Stomach smooth muscle (tissue), 2 donors: ENCODE data around the gene CORO2A.
"Not testable (repeated sequence)": the region's sequence is repeated elsewhere in the genome, so short reads cannot be mapped to it uniquely, and the experiment has no call there.

Experiments
- H3K27ac ChIP-seq: one replicate; pipeline ENCODE4 v1.7.0; 2013; ENCODE audit warnings: mild to moderate bottlenecking, low read length, inconsistent platforms
- H3K27me3 ChIP-seq, 2 donors: one replicate each; pipeline ENCODE4 v1.7.0; 2013; ENCODE audit warnings: low read length in 2 of 2; ENCODE audit not compliant: insufficient read depth in 2 of 2, control insufficient read depth in 1 of 2
- H3K36me3 ChIP-seq, 2 donors: one replicate each; pipeline ENCODE4 v1.7.0; 2013; ENCODE audit warnings: low read length in 2 of 2; ENCODE audit not compliant: control insufficient read depth in 2 of 2, insufficient read depth in 2 of 2
- H3K4me1 ChIP-seq: one replicate; pipeline ENCODE4 v1.7.0; 2013; ENCODE audit warnings: low read length; ENCODE audit not compliant: control insufficient read depth, insufficient read depth
- H3K4me3 ChIP-seq, 2 donors: one replicate each; pipeline ENCODE4 v1.7.0; 2013; ENCODE audit warnings: low read length in 2 of 2
- H3K9ac ChIP-seq, 2 donors: one replicate each; pipeline ENCODE4 v1.7.0; 2013; ENCODE audit warnings: low read length in 2 of 2, mild to moderate bottlenecking in 1 of 2
- H3K9me3 ChIP-seq, 2 donors: one replicate each; pipeline ENCODE4 v1.7.0; 2013; ENCODE audit warnings: low read length in 2 of 2; ENCODE audit not compliant: control insufficient read depth in 2 of 2
- donor health status: healthy.
- donor health status: Pancreatic carcinoma.

The CORO2A gene

GRCh38 chr9:98096091-98096490, 96.3 kb downstream of the CORO2A start:
- Histone ChIP-seq H3K9me3 (no peaks in the 10 kb centered on the region), H3K4me3 (no peak overlapping the region), H3K4me1 (peaks cover 2% of the 10 kb centered on the region), H3K27me3 (peaks cover 0 to 3% of the 10 kb centered on the region in 2 donors), H3K9ac (no peak overlapping the region), H3K27ac (no peak overlapping the region), H3K36me3 (no peaks in the 10 kb centered on the region)

GRCh38 chr9:98095401-98095800, 97.0 kb downstream of the CORO2A start:
- H3K4me1 ChIP-seq = peaks cover 2% of the 10 kb centered on the region
- no peak overlapping the region for H3K27ac ChIP-seq
- H3K4me3 ChIP-seq = no peak overlapping the region
- no peak overlapping the region for H3K9ac ChIP-seq
- H3K27me3 ChIP-seq = peaks cover 0 to 3% of the 10 kb centered on the region in 2 donors
- H3K36me3 ChIP-seq = no peaks in the 10 kb centered on the region
- no peaks in the 10 kb centered on the region for H3K9me3 ChIP-seq

GRCh38 chr9:98094851-98095250, 97.6 kb downstream of the CORO2A start:
- H3K9me3 ChIP-seq = no peaks in the 10 kb centered on the region
- peaks cover 0 to 3% of the 10 kb centered on the region in 2 donors for H3K27me3 ChIP-seq
- H3K36me3 ChIP-seq = no peaks in the 10 kb centered on the region
- H3K27ac ChIP-seq = no peak overlapping the region
- no peak overlapping the region for H3K4me3 ChIP-seq
- peaks cover 2% of the 10 kb centered on the region for H3K4me1 ChIP-seq
- H3K9ac ChIP-seq = no peak overlapping the region

GRCh38 chr9:98094316-98094715, 98.1 kb downstream of the CORO2A start:
- H3K4me3 ChIP-seq = no peak overlapping the region
- no peak overlapping the region for H3K9ac ChIP-seq
- H3K27me3 ChIP-seq = peaks cover 0 to 3% of the 10 kb centered on the region in 2 donors
- no peaks in the 10 kb centered on the region for H3K9me3 ChIP-seq
- H3K36me3 ChIP-seq = no peaks in the 10 kb centered on the region
- H3K4me1 ChIP-seq = peaks cover 2% of the 10 kb centered on the region
- H3K27ac ChIP-seq = no peak overlapping the region

- Histone ChIP-seq H3K4me1 (peaks cover 6% of the 10 kb centered on the region), H3K9ac (no peak overlapping the region), H3K4me3 (no peak overlapping the region), H3K27ac (no peak overlapping the region), H3K27me3 (peaks cover 0 to 3% of the 10 kb centered on the region in 2 donors), H3K9me3 (no peaks in the 10 kb centered on the region), H3K36me3 (no peaks in the 10 kb centered on the region)
These were observed 99.9 kb downstream of the CORO2A start for GRCh38 chr9:98092613-98092931.

- Histone ChIP-seq H3K36me3 (no peaks in the 10 kb centered on the region), H3K27ac (no peak overlapping the region), H3K9ac (no peak overlapping the region), H3K4me1 (peaks cover 6% of the 10 kb centered on the region), H3K27me3 (peaks cover 0 to 3% of the 10 kb centered on the region in 2 donors), H3K4me3 (no peak overlapping the region), H3K9me3 (no peaks in the 10 kb centered on the region)
These were observed 100.5 kb downstream of the CORO2A start for GRCh38 chr9:98091735-98092612.

- H3K36me3 ChIP-seq = not testable (repeated sequence)
These were observed 101.8 kb downstream of the CORO2A start for GRCh38 chr9:98090674-98091073.

GRCh38 chr9:98087420-98088354, 104.8 kb downstream of the CORO2A start:
- Histone ChIP-seq H3K27ac (no peak overlapping the region), H3K9me3 (no peaks in the 10 kb centered on the region), H3K9ac (no peak overlapping the region), H3K4me1 (peaks cover 6% of the 10 kb centered on the region), H3K4me3 (peak overlapping the region; percentile 35 to 67), H3K36me3 (peaks cover 4 to 10% of the 10 kb centered on the region in 2 donors), H3K27me3 (peaks cover 0 to 2% of the 10 kb centered on the region in 2 donors)

More at GRCh38 chr9:98090674-98091073, 101.8 kb downstream of the CORO2A start:
- H3K27me3 ChIP-seq, H3K4me1 ChIP-seq, H3K4me3 ChIP-seq, H3K9me3 ChIP-seq, H3K9ac ChIP-seq, H3K27ac ChIP-seq: not testable (repeated sequence)

- H3K27me3 ChIP-seq = no peaks in the 10 kb centered on the region
- no peak overlapping the region for H3K9ac ChIP-seq
- H3K9me3 ChIP-seq = no peaks in the 10 kb centered on the region
- H3K4me1 ChIP-seq = peaks cover 4% of the 10 kb centered on the region
- H3K4me3 ChIP-seq = no peak overlapping the region
- H3K27ac ChIP-seq = no peak overlapping the region
- H3K36me3 ChIP-seq = peaks cover 15 to 19% of the 10 kb centered on the region in 2 donors
These were observed 106.0 kb downstream of the CORO2A start for GRCh38 chr9:98086461-98086860.

GRCh38 chr9:98085944-98086343, 106.5 kb downstream of the CORO2A start:
- Histone ChIP-seq H3K9ac (no peak overlapping the region), H3K27me3 (no peaks in the 10 kb centered on the region), H3K36me3 (peaks cover 20 to 24% of the 10 kb centered on the region in 2 donors), H3K9me3 (no peaks in the 10 kb centered on the region), H3K4me1 (peaks cover 4% of the 10 kb centered on the region), H3K27ac (no peak overlapping the region), H3K4me3 (no peak overlapping the region)
